GM12872 (cell line): ENCODE data around the gene P3H2.

Experiments
- CTCF ChIP-seq: IDR thresholded peaks from 3 replicates; pipeline ENCODE4 v1.5.1; 2011; ENCODE audit warnings: low read depth, mild to moderate bottlenecking, low read length, moderate library complexity; ENCODE audit not compliant: insufficient read depth

Gene P3H2

GRCh38 chr3:189962466-189962865 lies 158.2 kb downstream of the P3H2 start:
- no peak for TF ChIP-seq CTCF

GRCh38 chr3:189961522-189962161 lies 159.1 kb downstream of the P3H2 start:
- TF ChIP-seq CTCF, result peak; percentile 88

DNA sequence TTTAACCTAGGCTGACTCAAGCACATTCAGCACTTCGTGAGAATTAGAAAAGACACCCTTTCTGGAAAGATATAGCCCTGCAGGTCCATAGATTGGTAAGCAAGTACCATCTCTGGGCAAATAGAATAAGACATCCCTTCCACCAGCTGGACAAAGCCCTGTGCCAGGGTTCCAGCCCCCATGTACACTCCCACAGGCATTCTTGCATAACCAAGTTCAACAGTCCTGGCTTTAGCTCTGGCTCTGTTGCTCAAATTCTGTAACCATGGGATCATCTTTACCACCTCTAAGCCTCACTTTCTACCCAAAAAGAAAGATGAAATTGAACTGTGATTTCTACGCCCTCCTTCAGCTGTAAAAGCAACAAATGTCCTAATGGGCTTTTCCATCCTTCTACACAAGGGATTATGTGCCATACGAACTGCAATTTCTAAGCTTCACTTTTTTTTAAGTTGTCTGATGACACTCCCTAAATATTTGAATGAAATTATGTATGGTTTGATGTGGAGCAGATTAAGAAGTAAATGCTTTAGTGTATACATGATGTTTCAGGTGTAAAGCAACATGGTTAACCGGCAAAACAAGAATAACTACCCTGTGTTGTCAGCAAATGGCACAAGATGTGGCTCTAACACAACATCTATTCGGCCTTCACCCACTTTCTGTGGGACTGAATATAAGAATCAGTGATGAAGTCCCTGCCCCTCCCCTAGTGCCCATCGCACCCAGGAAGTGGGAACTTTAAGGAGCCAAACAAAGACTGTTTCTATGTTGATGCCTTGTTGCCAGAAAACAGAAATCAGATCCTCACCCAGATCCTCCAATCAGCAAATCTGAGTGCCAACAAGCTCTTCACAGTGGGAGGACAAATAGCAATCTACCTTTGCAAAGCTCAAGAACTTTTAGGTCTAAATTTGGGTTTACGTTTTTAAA lies 165.7 kb downstream of the P3H2 start:
- TF ChIP-seq CTCF, result no peak

GRCh38 chr3:189953551-189953950 lies 167.1 kb downstream of the P3H2 start:
- no peak for TF ChIP-seq CTCF

GRCh38 chr3:189952272-189952671 lies 168.4 kb downstream of the P3H2 start:
- no peak for TF ChIP-seq CTCF

- TF ChIP-seq CTCF, result no peak
These were observed 170.4 kb downstream of the P3H2 start for GRCh38 chr3:189950258-189950657.

DNA sequence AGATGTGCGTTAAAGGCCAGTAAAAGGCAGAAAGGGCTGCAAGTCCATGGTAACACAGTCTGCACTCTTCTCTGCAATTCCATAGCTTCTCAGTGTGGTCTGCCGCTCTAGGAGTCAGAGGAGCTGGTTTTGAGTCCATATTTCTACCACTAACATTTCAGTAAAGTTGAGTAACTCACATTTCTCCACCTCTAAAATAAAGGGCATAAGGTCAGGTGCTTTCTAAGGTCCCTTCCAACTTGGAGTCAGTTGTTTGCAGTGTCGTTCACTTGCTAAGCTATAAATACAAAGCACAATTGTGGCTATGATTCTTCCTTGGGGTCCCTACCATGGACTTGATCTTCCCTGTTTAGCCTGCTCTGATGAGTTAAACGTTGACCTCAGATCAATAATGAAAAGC lies 171.1 kb downstream of the P3H2 start:
- TF ChIP-seq CTCF, result no peak
